GM23248 (cell line): ENCODE measurements around the gene CFAP54.

Experiments
- EZH2 ChIP-seq: fragments of 200-600 bp; sonication (generic); IDR thresholded peaks from 2 replicates; pipeline ENCODE4 v1.6.1; 2018; ENCODE audit warnings: antibody characterized with exemption, mild to moderate bottlenecking; ENCODE audit not compliant: insufficient read depth, poor library complexity, severe bottlenecking
- EZH2phosphoT487 ChIP-seq: fragments of 200-600 bp; sonication (generic); IDR thresholded peaks from 2 replicates; pipeline ENCODE4 v1.6.1; 2018; ENCODE audit warnings: antibody characterized with exemption, moderate library complexity, mild to moderate bottlenecking, low read depth; ENCODE audit not compliant: insufficient read depth

DNA sequence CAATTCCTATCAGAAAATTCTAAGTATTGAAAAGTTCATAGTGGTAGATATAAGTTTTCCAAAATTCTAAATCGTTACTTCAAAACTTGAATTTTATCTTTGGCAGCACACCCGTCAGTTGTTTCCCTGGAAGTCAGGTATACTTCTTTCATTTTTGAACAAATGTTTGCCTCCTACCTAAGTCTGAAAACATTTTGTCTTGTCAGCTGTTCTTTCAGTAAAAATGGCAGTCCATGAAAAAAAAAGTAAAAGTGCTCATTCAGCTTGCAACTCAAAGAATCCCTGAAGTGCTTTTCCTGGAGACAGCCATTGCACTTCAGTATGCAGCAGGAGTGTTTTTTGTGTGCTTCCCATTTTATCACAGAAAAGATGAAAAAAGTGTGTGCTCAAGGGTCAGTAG, 287.5 kb downstream of the CFAP54 start:
- TF ChIP-seq EZH2 (no peak), EZH2phosphoT487 (no peak)
